GM12891 (cell line): ENCODE results near the gene DIP2C.
A peak's percentile ranks its signal among the peaks of the same experiment; 100 is the strongest.
"Not testable (repeated sequence)": the region's sequence is repeated elsewhere in the genome, so short reads cannot be mapped to it uniquely, and the experiment has no call there.

ENCODE experiments used
- DNase-seq: peaks from one replicate; pipeline ENCODE4 v3.0.0; 2011; ENCODE audit warnings: low spot score; ENCODE audit not compliant: insufficient read length
- FAIRE-seq: peaks from 2 replicates; lab custom pipeline; 2011; peaks lifted over from hg19 to GRCh38; lab: Jason Lieb, UNC
- PAX5 ChIP-seq: IDR thresholded peaks from 2 replicates; pipeline ENCODE4 v1.6.1; 2011; ENCODE audit warnings: low read length, moderate library complexity, mild to moderate bottlenecking; ENCODE audit not compliant: insufficient read depth, severe bottlenecking
- POLR2A ChIP-seq: IDR thresholded peaks from 2 replicates; pipeline ENCODE4 v1.6.1; 2011; ENCODE audit warnings: low read depth, low read length, control low read depth
- POLR2AphosphoS5 ChIP-seq: IDR thresholded peaks from 2 replicates; pipeline ENCODE4 v1.6.1; 2011; ENCODE audit warnings: low read depth, low read length, control low read depth
- POU2F2 ChIP-seq: IDR thresholded peaks from 2 replicates; pipeline ENCODE4 v1.6.1; 2011; ENCODE audit warnings: low read depth, mild to moderate bottlenecking, control low read depth, low read length, moderate library complexity
- SPI1 ChIP-seq: IDR thresholded peaks from 2 replicates; pipeline ENCODE4 v1.6.1; 2011; ENCODE audit warnings: low read depth, low read length, control low read depth
- TAF1 ChIP-seq: IDR thresholded peaks from 2 replicates; pipeline ENCODE4 v1.6.1; 2011; ENCODE audit warnings: low read depth, low read length, control low read depth

Gene DIP2C

GRCh38 chr10:325282-325681 lies 364.2 kb downstream of the DIP2C start:
- FAIRE-seq = peak; percentile 69
- TF ChIP-seq POU2F2 (no peak), PAX5 (no peak), TAF1 (no peak), SPI1 (no peak), POLR2AphosphoS5 (no peak), POLR2A (no peak)
- DNase-seq = no peak

- no peak for FAIRE-seq
- no peak for DNase-seq
- no peak for TF ChIP-seq POLR2A
- TF ChIP-seq SPI1 = no peak
- TF ChIP-seq TAF1 = no peak
- TF ChIP-seq POU2F2 = no peak
- no peak for TF ChIP-seq POLR2AphosphoS5
- TF ChIP-seq PAX5 = no peak
These were observed 364.9 kb downstream of the DIP2C start for GRCh38 chr10:324593-324992.

DNA sequence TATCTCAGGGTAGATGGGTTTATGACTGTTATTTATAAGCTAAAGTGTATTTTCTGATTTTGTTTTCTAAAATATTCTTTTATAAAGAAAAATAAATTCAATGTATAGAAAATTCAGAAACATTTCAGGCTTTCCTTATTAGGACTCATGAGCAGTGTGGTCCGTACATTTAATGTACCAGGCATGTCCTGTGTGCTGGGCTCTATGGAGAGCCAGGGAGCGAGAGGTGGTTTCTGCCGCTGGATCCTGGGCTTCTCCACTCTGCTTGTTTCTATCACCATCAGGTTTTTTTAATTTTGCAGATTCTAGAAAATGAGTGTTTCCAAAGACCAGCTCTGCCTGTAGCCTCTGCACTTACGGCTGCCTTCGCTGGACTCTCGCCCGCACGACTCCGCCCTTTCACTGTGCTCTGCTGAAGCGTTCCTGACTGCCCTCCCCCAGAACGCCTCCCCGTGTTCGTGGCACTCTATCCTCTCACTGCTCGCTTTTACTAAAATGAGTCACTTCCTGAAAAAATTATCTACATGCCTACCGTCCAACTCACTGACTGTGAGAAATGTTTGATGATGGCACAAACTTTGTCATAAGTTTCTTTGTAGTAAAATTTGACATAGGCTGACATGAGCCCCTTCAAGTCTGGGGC lies 365.7 kb downstream of the DIP2C start:
- FAIRE-seq (peak; percentile 89), DNase-seq (peak; percentile 69)
- TF ChIP-seq POLR2A (no peak), SPI1 (peak; percentile 79), POU2F2 (peak; percentile 53; the same call in 1 of the 2 replicates), POLR2AphosphoS5 (no peak)

GRCh38 chr10:323046-323445 lies 366.4 kb downstream of the DIP2C start:
- DNase-seq, FAIRE-seq: not testable (repeated sequence)

GRCh38 chr10:320771-321170 lies 368.7 kb downstream of the DIP2C start:
- FAIRE-seq = no peak
- no peak for TF ChIP-seq POU2F2
- TF ChIP-seq POLR2A = no peak
- TF ChIP-seq POLR2AphosphoS5 = no peak
- no peak for TF ChIP-seq TAF1
- no peak for TF ChIP-seq SPI1
- TF ChIP-seq PAX5 = no peak
- DNase-seq = no peak

DNA sequence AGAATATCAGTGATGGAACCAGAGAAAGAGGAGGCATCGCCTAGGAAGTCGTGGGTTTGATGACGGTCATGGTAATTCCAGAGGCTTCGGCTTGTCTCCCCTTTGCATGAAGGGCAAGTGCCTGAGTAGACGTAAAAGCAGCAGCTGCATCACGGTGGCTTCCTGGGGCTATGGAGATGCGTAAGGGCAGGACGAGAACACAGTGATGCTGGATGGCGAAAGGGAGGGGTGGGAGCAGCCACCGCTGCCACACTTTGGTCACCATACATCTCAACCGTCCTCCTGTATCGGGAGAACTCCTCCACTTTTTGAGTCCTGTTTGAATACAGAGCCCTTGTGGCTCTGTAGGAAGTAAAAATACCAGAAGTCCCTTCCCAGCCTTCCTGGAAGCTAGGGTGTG lies 371.5 kb downstream of the DIP2C start:
- no peak for FAIRE-seq
- DNase-seq = no peak
- TF ChIP-seq TAF1 = no peak
- no peak for TF ChIP-seq POU2F2
- no peak for TF ChIP-seq PAX5
- no peak for TF ChIP-seq POLR2A
- TF ChIP-seq SPI1 = no peak
- no peak for TF ChIP-seq POLR2AphosphoS5

- FAIRE-seq = peak; percentile 97
- TF ChIP-seq POLR2A (no peak), PAX5 (peak; percentile 84), SPI1 (no peak), POU2F2 (peak; percentile 94), TAF1 (no peak), POLR2AphosphoS5 (no peak)
- peak; percentile 61 for DNase-seq
These were observed 372.1 kb downstream of the DIP2C start for GRCh38 chr10:317271-317769.

DNA sequence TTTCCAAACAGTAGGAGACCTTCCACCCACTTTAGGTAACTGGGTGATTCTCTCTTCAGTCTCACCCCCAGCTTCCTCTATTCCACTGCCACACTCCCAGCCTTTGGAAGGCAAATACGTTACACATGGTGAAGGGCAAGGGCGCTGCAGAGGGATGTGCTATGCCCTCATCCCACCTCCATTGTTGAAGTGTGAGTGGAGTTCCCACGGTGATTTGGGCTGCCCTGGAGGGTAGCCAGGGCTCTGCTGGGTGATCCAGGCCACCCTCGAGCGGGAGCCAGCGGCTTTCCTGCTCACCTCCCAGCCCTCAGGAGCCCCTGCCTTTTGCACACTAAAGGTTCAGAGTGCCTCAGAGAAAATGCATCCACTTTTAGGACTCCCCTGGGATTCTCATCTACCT lies 373.1 kb downstream of the DIP2C start:
- FAIRE-seq (no peak), DNase-seq (no peak)
- TF ChIP-seq POLR2A (no peak), POLR2AphosphoS5 (no peak)

- FAIRE-seq = no peak
- no peak for DNase-seq
- no peak for TF ChIP-seq POLR2AphosphoS5
- no peak for TF ChIP-seq POLR2A
- no peak for TF ChIP-seq SPI1
- no peak for TF ChIP-seq POU2F2
- no peak for TF ChIP-seq PAX5
- no peak for TF ChIP-seq TAF1
These were observed 374.6 kb downstream of the DIP2C start for GRCh38 chr10:314871-315270.

- no peak for DNase-seq
- FAIRE-seq = no peak
- TF ChIP-seq POU2F2 = no peak
- no peak for TF ChIP-seq TAF1
- TF ChIP-seq PAX5 = no peak
- TF ChIP-seq SPI1 = no peak
- TF ChIP-seq POLR2A = no peak
- no peak for TF ChIP-seq POLR2AphosphoS5
These were observed 375.1 kb downstream of the DIP2C start for GRCh38 chr10:314381-314780.
